Renal cortex interstitium (tissue), 11 donors: Measurements from ENCODE around the gene PRDM10. TPM values are rescaled to one million over a fixed set of nuclear protein-coding genes. Genes with fewer than 3 reads are reported as not detected.

ENCODE experiments used
- DNase-seq, 11 donors: peaks; one replicate each; pipeline ENCODE4 v3.0.0-alpha.2; 2013; ENCODE audit warnings: low read depth in 9 of 11, low spot score in 4 of 11; ENCODE audit errors: extremely low read depth in 1 of 11
- polyA plus RNA-seq, 3 donors: library from polyadenylated mRNA; unstranded; fragments of 120-200 nt; gene quantifications; one replicate each; pipeline ENCODE4 v1.2.1, GENCODE V29; 2013; ENCODE audit not compliant: insufficient read length in 3 of 3

The PRDM10 gene
- polyA plus RNA-seq, 3 donors: 9.1 to 10.0 (median 9.8) TPM

GRCh38 chr11:129932381-129933067 is 70.1 kb downstream of the PRDM10 start:
- no peak for DNase-seq

- DNase-seq: no peak
Measured at GRCh38 chr11:129930743-129931142, 71.9 kb downstream of the PRDM10 start.

- no peak for DNase-seq
Measured at GRCh38 chr11:129930296-129930695, 72.3 kb downstream of the PRDM10 start.

- no peak for DNase-seq
Measured at GRCh38 chr11:129929721-129930120, 72.9 kb downstream of the PRDM10 start.

GRCh38 chr11:129928923-129929692 is 73.5 kb downstream of the PRDM10 start:
- no peak for DNase-seq

- no peak for DNase-seq
Measured at GRCh38 chr11:129922674-129923073, 80.0 kb downstream of the PRDM10 start.

GRCh38 chr11:129918361-129918760 is 84.3 kb downstream of the PRDM10 start:
- DNase-seq: no peak

- no peak for DNase-seq
Measured at GRCh38 chr11:129917231-129917630, 85.4 kb downstream of the PRDM10 start.

GRCh38 chr11:129911298-129911697 is 91.3 kb downstream of the PRDM10 start:
- DNase-seq: no peak

- DNase-seq: no peak
Measured at GRCh38 chr11:129910360-129910759, 92.3 kb downstream of the PRDM10 start.

- no peak for DNase-seq
Measured at GRCh38 chr11:129905402-129905801, 97.2 kb downstream of the PRDM10 start.

- DNase-seq: no peak
Measured at GRCh38 chr11:129896062-129896461, 106.6 kb downstream of the PRDM10 start.

- DNase-seq: peak; percentile 35 to 85 (median 77)
Measured at GRCh38 chr11:129895126-129896041, 107.3 kb downstream of the PRDM10 start, which contains the start of gene NFRKB. Gene NFRKB, minus strand, starts transcription at chr11:129895578. Its CDS starts 2,729 bp downstream, at chr11:129892849.

- peak in 2 of 11 donors; percentile 19 to 24 for DNase-seq
Measured at GRCh38 chr11:129894278-129895125, 108.1 kb downstream of the PRDM10 start.

- DNase-seq: no peak
Measured at GRCh38 chr11:129888451-129888850, 114.2 kb downstream of the PRDM10 start.

GRCh38 chr11:129885381-129885780 is 117.3 kb downstream of the PRDM10 start:
- DNase-seq: no peak

- no peak for DNase-seq
Measured at GRCh38 chr11:129884581-129884980, 118.1 kb downstream of the PRDM10 start.

- DNase-seq: no peak
Measured at GRCh38 chr11:129881570-129882170, 121.0 kb downstream of the PRDM10 start.
